SK-N-SH treated with all-trans-retinoic acid at 6 μM for 48 hours (cell line): ENCODE measurements around the gene PLA2G6.

Source experiments
- CREB5 ChIP-seq: fragments of 250-450 bp; sonication (Bioruptor Pico); IDR thresholded peaks from 2 replicates; pipeline ENCODE4 v1.5.1; 2020; ENCODE audit warnings: low read depth, mild to moderate bottlenecking, moderate library complexity
- ISL1 ChIP-seq: fragments of 250-450 bp; sonication (Bioruptor Pico); IDR thresholded peaks from 2 replicates; pipeline ENCODE4 v2.1.2; 2022; ENCODE audit warnings: mild to moderate bottlenecking, moderate library complexity
- OSR1 ChIP-seq: fragments of 250-450 bp; sonication (Bioruptor Pico); IDR thresholded peaks from 2 replicates; pipeline ENCODE4 v1.8.0; 2022; ENCODE audit warnings: moderate library complexity, mild to moderate bottlenecking, inconsistent platforms
- PATZ1 ChIP-seq: fragments of 250-450 bp; sonication (Bioruptor Pico); IDR thresholded peaks from 2 replicates; pipeline ENCODE4 v1.8.0; 2020; ENCODE audit warnings: mild to moderate bottlenecking, moderate library complexity, borderline replicate concordance
- PPARA ChIP-seq: fragments of 250-450 bp; sonication (Bioruptor Pico); IDR thresholded peaks from 2 replicates; pipeline ENCODE4 v1.5.0; 2020; ENCODE audit warnings: mild to moderate bottlenecking, borderline replicate concordance
- TSHZ2 ChIP-seq: fragments of 250-450 bp; sonication (Bioruptor Pico); IDR thresholded peaks from 2 replicates; pipeline ENCODE4 v1.5.0; 2020; ENCODE audit warnings: mild to moderate bottlenecking, moderate library complexity
- ZFP30 ChIP-seq: fragments of 450-650 bp; formaldehyde crosslinking; IDR thresholded peaks from 2 replicates; pipeline ENCODE4 v1.5.0; 2022; ENCODE audit warnings: mild to moderate bottlenecking, moderate library complexity
- ZNF565 ChIP-seq: fragments of 450-650 bp; formaldehyde crosslinking; conservative IDR thresholded peaks from 2 replicates; pipeline ENCODE4 v1.5.0; 2020; ENCODE audit warnings: low read depth, mild to moderate bottlenecking, moderate library complexity
- ZNF8 ChIP-seq: fragments of 450-650 bp; formaldehyde crosslinking; IDR thresholded peaks from 2 replicates; pipeline ENCODE4 v1.5.0; 2020; ENCODE audit warnings: mild to moderate bottlenecking, moderate library complexity

GRCh38 chr22:38080474-38080849, 101.2 kb downstream of the PLA2G6 start:
- TF ChIP-seq OSR1 (CRISPR knock-in tag), result no peak
- no peak for TF ChIP-seq CREB5 (CRISPR knock-in tag)
- no peak for TF ChIP-seq PATZ1 (CRISPR knock-in tag)
- no peak for TF ChIP-seq ISL1
- TF ChIP-seq TSHZ2 (CRISPR knock-in tag), result no peak
- TF ChIP-seq ZNF8 (CRISPR knock-in tag), result no peak
- no peak for TF ChIP-seq ZNF565 (CRISPR knock-in tag)
- TF ChIP-seq ZFP30 (CRISPR knock-in tag), result no peak
- no peak for TF ChIP-seq PPARA
